Suppressor macrophage treated with lipopolysaccharide for 1 hour (primary cell): ENCODE results near the gene IGFBP2.

Experiments used
- DNase-seq, 3 donors: peaks; one replicate each; pipeline ENCODE4 v3.0.0-alpha.2; 2020 to 2022

IGFBP2 gene

DNA sequence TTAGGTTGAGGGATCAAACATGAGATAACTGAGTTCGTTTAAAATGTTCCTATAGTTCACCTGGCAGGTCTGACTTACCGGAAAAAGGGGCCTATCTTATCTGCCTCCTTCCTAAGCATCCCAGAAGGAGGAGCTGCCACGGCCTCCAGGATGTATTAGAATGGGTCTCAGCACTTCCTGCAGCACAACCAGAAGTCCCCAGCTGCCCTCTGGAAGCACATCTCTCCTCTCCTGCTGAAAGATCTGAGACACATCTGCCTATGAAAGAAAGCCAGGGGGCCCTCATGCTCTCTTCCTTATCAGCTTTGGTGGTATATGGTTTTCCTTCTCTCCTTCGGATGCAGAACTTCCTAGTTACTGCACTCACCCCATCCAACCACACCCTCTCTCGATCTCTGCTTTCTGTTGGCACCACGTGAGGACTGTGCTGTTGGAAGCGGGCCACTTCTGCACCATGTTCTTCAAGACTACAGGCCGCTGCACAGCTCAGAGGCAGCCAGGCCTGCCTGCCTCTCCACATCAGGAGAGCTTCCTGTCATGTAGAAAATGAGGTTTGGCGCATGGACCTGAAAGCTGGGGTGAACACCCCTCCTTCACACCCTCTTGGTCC lies 55.6 kb downstream of the IGFBP2 start:
- no peak for DNase-seq

DNA sequence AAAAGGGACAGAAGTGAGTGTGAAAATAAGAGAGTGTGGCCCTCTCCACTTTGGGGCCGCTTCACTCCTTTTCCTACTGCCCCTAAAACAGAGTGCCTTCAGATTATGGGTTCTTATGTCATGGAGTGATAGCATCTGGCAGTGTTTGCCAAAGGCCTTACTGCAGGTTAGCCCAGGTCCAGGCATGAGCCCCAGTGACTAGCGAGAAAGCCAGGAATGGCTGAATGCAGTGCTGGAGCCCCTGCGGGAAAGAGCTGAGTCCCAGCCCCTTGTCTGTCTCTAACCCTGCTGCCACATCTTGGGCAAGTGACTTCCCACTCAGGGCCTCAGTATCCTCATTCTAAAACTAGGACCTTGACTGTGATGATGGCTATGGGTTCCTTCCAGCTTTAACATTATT lies 56.2 kb downstream of the IGFBP2 start:
- DNase-seq, result no peak

DNA sequence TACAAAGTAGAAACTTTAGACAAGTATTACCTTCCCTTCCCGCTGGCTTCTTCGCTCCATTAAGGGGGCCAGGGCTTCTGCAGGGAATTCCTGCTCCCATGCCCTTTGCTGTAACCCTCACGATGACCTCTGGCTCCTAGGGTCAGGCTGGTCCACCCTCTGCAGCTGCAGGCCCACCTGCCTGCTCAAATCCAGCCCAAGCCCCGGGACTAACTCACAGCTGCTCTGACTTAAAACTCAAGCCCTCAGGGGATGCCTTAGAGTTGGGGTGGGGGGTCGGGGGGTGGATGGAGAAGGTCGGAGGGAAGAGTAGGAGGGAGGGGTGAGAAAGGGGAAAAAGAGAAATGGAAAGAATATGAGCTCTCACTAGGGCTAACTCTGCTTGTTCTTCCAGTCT lies 57.2 kb downstream of the IGFBP2 start:
- DNase-seq, result no peak

DNA sequence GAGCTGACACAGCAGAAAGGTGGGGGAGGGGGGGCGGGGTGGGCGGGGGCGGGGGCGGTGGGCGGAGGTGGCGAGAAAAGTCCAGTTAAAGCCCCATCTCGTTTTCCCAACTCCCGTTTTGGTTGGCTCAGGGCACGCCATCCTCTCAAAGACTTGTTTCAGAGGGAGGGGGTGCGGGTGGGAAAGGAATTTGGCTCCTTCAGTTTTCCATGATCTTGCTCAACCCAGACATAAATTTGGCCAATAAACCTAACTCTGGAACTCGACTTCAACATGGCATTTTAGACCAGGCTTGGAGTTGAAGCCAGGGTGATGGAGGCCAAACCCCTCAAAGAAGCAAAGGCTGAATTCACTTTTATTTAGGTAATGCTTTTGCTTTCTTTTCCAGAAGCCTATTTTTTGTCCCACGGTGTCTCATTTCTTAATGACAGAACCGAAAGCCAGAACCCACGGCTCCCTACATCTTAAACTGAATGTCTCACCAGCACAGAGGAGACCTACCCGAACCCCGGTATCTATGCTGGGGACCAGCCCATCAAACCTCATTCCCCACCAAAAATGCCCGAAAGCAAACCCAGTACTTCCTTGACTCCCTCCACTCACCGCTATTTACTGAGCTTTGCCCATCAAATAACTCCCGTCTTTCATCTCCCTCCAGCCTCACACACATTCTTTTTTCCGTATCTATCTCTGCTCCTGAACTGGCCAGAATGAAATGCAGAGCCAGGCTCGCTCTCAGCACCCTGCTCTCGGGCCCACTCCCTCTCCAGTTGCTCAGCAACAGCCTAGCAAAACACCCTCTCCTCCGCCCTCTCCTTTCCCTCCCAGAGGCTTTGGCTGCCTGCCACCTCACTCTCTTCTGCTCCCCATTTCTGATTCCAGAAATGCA lies 57.9 kb downstream of the IGFBP2 start:
- peak; percentile 17 to 37 (median 21) for DNase-seq

DNA sequence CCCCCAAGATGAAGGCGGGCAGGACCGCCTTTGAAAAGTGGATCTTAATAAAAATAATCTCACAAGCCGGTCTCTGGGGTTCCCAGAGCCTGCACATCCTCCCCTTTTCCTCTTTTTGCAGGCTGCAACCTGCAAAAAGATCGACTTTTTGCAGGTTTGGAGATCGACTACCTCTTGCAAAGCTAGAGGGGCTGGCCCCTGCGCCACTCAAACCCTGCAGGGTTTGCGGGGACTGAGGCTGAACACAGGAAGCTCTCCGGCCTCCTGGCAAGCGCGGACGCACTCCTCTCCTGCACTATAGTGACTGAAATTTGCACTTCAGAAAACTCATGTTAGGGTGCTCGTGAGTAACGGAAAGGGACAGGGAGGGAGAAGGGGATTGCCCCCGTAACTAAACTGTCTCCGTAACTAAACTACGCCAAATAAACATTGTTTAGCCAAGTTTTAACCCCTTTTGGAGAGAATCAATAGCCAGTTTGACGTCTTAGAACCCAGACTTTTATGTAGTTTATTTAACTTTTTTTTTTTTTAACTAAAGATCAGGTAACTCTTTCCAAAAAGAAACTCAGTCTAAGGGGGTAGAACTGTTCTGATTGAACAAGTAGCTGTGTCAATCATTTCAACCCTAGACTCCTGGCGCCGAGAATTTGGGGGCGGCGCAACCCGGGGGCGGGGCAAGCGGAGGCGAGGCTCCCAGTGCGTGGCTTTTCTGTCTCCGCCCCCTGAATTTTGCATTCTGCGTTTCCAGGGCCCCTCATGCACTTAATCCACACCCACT lies 59.6 kb downstream of the IGFBP2 start:
- DNase-seq, result peak; percentile 32 to 50 (median 40)

DNA sequence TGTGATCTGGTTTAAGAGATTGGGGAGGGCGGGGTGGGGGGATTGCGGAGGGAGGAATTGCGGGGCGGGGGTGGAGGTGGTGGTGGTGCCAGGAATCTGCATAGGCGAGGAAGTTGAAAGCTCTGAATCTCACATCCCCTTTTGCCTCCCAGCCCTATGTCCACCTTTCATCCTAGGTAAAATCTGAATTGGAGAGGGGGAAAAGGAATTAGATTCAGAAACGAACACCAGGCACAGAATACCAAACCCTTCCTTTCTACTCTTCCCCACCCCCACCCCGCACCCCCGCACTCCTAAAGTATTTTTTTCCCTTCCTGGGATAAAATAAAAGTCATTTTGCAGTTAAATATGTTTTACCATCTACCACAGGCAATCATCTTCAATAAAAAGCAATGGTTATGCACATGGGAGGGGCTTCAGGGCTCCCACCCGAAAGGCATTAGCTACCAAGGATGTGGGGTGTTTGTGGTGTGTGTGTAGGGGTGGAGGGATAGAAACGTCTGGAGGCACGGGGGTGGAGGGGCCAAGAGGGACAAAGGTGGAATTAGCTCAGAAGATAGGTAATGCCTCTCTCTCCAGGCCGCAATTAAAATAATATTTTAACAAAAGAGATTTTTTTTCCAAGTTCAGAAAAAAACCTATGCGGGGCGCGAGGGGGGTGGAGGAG lies 60.3 kb downstream of the IGFBP2 start:
- no peak for DNase-seq

DNA sequence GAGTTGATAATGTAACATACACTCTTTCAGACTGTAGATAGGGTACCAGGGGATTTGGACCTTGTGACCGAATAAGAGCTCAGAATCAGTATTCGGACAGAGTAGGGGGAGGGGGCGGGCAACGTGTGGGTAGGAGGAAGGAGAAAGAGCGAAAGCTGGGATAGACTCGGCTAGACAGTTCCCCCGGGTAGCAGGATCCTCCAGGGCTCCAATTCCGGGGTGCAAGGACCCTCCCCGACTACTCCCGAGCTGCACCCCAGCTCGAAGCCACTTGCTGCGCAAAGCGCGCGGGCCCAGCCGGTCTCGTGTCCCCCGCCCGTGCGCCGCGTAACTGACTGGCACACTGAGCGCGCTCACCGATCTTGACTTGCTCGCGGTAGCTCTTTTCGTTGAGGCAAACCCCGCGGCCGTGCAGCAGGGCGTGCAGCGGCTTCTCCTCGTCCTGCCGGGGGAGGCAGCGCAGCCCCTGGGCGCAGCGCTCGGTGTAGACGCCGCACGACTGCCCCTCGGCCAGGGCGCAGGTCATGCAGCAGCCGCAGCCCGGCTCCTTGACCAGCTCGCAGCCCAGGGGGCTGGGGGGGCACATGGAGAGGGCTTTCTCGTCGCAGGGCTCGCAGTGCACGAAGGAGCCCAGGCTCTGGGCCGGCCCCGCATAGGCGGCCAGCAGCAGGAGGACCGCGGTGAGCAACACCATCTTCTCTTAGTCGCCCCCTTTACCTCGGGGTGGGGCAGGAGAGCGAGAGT lies 61.0 kb downstream of the IGFBP2 start:
- peak in 2 of 3 donors; percentile 18 to 46 for DNase-seq

DNA sequence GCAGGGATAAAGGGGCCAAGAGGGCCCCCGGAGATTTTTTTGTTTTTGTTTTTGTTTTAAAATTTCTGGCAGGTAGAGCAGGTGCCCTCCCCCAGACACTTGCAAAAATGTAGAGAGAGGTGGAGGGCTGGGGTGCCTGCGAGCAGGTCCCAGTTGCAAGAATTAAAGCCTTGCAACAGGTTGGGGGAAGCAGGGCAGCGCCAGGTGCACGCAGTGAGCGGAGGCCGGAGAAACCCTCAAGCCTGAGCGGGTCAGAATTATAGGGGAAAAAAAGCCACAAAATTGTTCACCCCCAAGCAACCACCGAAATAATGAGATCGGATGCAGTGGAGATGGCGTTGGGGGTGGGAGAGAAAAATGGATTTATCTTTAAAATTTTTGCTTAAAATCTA lies 61.6 kb downstream of the IGFBP2 start:
- DNase-seq, result no peak

DNA sequence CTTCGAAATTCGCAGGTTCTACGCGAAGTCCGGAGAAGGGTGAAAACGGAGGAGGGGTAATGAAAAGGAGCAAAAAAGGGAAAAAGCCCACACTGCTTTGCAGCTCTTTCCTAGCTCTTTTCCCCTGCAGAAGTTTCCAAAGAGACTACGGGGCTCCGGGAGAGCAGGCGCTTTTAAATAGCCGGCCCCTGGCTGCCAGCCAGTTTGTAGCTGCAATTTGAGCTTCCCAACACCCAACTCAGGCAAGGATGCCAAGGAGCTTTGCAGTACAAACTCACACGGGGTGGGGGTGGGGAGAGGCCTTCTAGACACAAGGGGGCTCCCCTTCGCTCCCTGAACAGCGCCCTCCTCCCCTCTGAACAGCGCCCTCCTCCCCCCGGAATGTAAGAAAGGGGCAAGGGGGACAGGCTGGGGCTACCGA lies 62.2 kb downstream of the IGFBP2 start, which contains the start of gene IGFBP5:
IGFBP5 (minus strand) TSS at position 149 of the 421 bp plus-strand sequence. CDS start 774 bp downstream, outside the sequence.
- DNase-seq, result no peak

DNA sequence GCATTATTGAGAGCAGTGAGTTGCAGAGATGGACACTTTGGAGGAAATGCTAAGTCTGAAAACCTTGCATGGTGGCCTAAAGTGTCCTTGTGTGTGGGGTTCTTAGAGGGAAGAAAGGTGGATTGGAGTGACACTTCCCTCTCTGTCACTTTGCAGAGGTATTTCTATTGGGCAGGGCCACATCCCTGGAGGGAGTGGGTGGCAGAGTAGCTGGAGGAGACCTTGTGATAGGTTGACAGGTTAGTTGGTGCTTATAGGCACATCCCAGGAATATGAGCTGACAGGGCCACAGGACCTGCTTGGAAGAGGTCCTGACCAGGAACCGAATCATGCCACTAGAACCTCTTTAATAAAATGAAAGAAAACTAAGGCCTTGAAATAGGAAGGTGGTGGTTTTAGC lies 63.1 kb downstream of the IGFBP2 start:
- no peak for DNase-seq

DNA sequence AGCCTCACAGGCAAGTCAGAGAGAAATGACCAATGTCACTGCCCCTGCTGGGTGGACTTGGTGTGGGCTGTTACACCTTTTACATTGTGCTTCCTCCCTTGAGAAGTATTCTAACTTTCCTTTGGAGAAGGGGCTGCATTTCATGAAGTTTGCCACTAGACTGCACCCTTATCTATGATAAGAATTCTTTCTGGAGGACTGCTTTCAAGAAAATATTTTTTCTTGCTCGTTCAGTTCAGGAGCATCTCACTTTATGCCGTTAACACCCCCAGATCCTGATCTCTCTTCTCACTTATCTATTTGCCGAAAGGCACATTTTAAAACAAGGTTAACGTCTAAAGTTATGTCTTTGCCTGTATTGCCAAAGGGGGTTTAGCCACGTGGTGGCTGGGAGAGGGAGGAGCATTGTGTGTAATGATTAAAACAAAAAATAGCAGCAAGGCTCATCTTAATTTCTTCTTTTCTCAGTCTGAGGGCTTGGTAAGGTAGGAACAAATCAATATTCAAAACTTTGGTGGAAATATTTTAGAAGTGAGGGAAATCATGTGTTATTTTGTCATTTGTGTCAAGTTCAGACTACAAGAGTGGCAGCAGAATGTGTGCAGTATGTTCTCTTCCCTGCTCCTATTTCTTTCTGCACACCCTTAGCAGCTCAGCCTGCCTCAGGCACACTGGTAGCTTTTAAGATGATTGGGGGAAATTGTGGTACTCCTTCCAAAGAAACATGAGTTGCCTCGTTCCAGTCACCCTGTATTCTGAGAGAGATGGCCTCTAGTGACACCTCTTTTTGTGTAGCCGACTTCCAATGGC lies 63.7 kb downstream of the IGFBP2 start:
- DNase-seq, result no peak

DNA sequence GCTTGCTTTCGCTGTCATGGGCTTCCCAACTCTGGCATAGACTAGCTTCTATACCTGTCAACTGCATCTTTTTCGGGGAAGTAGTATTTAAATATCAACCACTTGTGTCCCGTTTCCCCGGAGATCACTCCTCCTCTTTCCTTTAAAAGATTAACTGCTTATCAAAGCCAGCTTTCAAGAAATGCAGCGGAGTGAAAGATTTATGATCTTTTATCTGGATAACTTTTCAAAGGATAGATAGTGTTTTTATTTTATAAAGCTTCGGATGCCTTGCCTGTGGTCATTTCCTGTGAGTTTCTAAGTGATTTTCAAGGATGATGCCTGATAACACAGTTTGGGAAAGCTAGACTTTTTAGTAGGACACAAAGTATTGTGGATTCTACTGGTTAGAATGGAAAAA lies 65.1 kb downstream of the IGFBP2 start:
- no peak for DNase-seq

DNA sequence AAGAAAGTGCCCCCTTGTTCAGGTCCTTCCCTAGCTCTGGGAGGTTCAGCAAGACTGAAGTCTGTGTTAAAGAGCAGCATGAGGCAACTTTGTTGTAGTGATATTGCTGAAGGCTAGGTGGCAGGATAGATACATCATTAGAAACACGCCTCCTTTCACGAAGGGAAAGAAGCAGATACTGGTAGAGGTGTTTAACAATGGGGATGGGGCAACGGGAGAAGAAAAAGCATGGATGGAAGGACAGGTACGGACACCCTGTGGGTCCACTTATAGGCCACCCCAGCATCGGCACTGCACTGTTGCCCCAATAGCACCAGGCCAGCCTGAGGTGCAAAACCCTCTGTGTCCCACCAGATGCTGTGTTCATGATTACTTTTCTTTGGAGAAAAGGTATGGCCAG lies 65.7 kb downstream of the IGFBP2 start:
- DNase-seq, result peak; percentile 52 to 72 (median 65)

DNA sequence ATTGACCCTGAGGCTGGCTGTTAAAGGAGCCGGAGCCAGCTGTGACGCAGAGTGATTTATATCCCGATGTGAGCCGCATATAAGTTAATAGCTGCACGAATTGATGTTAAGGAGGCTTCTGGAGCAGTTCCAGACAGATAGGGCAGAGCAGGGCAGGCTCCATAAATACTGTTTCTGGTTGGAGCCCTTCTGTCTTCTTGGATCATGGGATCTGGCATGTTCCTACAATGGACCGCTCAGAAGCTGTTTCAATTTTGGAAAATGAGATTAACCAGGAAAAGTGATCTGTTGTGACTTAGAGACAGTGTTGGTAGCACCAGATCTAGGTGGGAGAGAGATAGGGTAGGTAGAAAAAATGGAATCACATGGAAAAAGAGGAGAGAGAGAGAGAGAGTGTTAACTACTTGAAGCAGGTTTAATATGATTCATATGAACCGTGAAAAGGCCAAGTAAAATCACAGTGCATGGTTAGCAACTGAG lies 66.9 kb downstream of the IGFBP2 start:
- DNase-seq, result no peak

DNA sequence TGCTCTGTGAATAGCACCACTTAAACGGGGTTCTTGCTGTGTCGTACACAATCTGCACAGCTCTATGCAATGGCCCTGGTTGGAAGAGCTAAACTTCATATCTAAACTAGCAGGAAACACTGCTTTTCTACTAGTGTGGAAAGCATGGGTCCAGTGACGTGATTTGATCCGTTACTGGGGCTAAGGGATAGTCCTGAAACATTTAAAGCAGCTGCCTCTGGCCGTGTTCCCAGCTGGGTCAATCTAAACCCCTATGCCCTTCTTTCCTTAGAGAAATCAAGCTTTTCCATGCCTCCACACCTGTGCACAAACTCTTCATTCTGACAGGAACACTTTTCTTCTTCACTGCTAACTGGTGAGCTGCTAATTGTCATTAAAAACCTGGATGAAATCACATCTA lies 67.6 kb downstream of the IGFBP2 start:
- no peak for DNase-seq

DNA sequence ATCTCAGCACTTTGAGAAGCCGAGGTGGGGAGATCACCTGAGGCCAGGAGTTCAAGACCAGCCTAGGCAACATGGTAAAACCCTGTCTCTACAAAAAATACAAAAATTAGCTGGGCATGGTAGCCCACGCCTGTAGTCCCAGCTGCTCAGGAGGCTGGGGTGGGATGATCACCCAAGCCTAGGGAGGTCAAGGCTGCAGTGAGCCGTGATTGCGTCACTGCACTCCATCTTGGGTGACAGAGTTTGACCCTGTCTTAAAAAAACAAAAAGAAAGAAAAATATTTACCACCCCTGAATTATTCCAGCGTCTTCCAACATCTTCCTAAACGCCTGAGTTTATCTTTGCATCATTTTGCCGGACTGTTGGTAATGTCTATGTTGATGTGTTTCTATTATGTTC lies 68.3 kb downstream of the IGFBP2 start:
- DNase-seq, result no peak

DNA sequence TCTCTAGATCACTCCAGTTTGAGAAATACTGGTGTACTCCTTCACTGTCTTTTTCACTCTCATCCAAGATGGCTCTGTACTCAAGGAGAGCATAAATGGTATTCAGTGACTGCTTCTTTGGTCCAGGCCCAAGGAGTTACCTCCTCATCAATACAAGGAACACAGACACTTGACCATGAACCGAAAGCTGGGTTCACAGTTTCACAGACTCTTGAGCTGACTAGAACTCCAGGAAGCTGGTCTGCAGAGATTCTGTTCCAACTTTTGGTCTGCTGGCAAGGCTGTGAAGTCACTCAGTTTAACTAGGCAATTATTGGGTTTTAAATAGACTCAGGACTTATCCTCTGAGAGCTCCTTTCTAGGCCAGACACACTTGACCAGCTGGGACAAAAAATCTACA lies 69.5 kb downstream of the IGFBP2 start:
- DNase-seq, result no peak

DNA sequence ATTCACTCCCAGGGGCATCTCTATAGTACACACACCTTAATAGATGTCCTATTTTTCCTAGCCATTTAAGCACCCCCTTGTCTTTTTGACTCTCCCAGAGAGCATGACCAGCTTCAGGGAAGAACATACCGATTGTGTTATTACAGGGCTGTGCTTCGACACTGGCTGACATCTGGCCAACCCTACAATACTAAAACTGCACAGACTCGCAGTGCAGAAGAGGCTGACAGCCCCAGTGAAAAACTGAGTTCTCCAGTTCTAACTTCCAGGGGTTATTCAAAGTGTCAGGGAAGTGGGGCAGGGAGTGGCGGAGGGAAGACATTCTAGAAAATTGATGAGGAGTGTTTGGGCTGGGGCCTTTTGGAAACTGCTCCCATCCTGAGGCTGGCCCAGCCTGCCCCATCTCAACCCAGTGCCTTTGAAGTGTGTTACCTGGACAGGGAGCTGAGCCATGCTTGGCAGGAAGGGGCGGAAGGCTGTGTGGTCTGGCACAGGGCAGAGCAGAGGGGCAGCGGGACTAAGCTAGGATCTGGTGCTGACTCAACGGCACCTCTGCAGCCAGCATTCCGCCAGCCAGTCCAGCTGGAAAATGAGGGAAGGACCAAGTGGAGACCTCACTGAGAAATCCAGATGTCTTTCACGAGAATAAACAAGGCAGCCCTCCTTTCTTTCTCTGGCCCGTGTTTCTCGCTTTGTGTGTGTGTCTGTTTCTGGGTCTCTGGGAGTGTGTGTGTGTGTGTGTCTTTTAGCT lies 77.5 kb downstream of the IGFBP2 start:
- DNase-seq, result no peak

DNA sequence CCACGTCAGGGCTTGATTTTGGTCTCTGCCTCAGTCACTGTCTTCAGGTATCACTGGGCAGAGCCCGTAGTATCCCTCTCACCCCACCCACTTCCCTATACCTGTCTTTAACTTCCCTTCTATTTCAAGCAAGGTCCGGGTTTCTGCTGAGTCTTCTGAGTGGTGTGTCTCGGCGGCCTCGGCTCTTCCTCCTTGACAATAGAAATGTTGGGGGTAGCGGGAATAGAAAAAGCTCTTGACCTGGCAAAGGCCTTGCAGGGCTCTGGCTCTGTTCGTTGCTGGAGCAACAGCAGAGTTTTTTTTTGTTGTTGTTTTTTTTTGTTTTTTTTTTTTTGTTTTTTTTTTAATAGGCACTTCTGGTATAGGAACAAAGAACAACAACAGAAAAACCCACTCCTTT lies 78.1 kb downstream of the IGFBP2 start:
- DNase-seq, result no peak

DNA sequence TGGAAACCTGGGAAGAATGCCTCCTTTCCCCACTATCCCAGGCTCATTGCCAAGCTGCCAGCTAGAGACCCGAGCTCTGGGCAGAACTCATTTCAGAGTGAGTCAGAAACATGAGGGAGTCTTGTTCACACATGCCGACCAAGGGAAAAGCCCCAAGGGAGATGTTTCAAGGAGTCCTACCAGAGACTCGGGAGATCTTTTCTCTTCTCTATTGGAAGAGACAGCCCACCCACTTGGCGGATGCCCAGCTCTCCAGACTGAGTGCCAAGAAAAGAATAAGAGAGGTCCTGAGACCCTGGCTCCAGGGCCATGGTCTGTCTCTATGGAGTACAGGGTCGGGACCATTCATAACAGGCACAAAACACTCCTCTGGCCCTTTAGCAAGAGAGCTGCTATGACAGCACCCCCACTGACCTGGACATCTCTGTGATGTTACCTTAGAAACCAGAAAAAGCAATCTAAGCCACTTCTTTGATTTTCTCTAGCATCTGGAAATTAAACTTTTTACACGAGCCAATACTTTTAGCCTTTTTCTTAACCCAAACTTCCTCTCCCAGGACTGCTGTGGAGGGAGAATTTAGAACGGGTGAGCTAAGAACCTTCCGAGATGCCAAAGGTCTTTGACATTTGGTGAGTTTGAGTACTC lies 80.6 kb downstream of the IGFBP2 start:
- peak in 1 of 3 donors; percentile 11 for DNase-seq
